HepG2 (cell line): ENCODE data around the gene FGF18. TPM values are rescaled to one million over a fixed set of nuclear protein-coding genes. Genes with fewer than 3 reads are reported as not detected.

ENCODE experiments used
- BORCS8-MEF2B ChIP-seq: sonication (generic); formaldehyde crosslinking; IDR thresholded peaks from 2 replicates; pipeline ENCODE4 v1.8.0; 2022; ENCODE audit warnings: mild to moderate bottlenecking, missing genetic modification reagents
- CHCHD3 ChIP-seq: sonication (generic); formaldehyde crosslinking; IDR thresholded peaks from 2 replicates; pipeline ENCODE4 v1.8.0; 2022; ENCODE audit warnings: mild to moderate bottlenecking, missing genetic modification reagents, moderate library complexity
- HDAC6 ChIP-seq: fragments of 200-600 bp; sonication (generic); IDR thresholded peaks from 2 replicates; pipeline ENCODE4 v1.7.0; 2017; ENCODE audit warnings: mild to moderate bottlenecking, antibody characterized with exemption, low read length, low read depth
- HNRNPL ChIP-seq: fragments of 200-400 bp; formaldehyde crosslinking; IDR thresholded peaks from 2 replicates; pipeline ENCODE4 v1.6.1; 2017; ENCODE audit warnings: mild to moderate bottlenecking, low read depth, low read length
- KLF13 ChIP-seq: sonication (generic); formaldehyde crosslinking; IDR thresholded peaks from 2 replicates; pipeline ENCODE4 v1.4.0; 2020; ENCODE audit warnings: mild to moderate bottlenecking, missing genetic modification reagents
- NFKB2 ChIP-seq: sonication (generic); formaldehyde crosslinking; IDR thresholded peaks from 2 replicates; pipeline ENCODE4 v1.4.0; 2020; ENCODE audit warnings: missing genetic modification reagents, borderline replicate concordance
- SPEN ChIP-seq: sonication (generic); formaldehyde crosslinking; IDR thresholded peaks from 2 replicates; pipeline ENCODE4 v1.5.1; 2020; ENCODE audit warnings: low read depth, mild to moderate bottlenecking, missing genetic modification reagents
- XBP1 ChIP-seq: sonication (generic); formaldehyde crosslinking; IDR thresholded peaks from 2 replicates; pipeline ENCODE4 v1.5.0; 2020; ENCODE audit warnings: missing genetic modification reagents
- ZNF280B ChIP-seq: sonication (generic); formaldehyde crosslinking; IDR thresholded peaks from 2 replicates; pipeline ENCODE4 v1.5.0; 2020; ENCODE audit warnings: missing genetic modification reagents, mild to moderate bottlenecking, borderline replicate concordance
- ZNF589 ChIP-seq: sonication (generic); formaldehyde crosslinking; conservative IDR thresholded peaks from 2 replicates; pipeline ENCODE4 v1.8.0; 2022; ENCODE audit warnings: mild to moderate bottlenecking, moderate library complexity, missing genetic modification reagents
- ZNF737 ChIP-seq: sonication (generic); formaldehyde crosslinking; IDR thresholded peaks from 2 replicates; pipeline ENCODE4 v1.5.0; 2020; ENCODE audit warnings: missing genetic modification reagents, mild to moderate bottlenecking, borderline replicate concordance
- ZNF883 ChIP-seq: sonication (generic); formaldehyde crosslinking; IDR thresholded peaks from 2 replicates; pipeline ENCODE4 v1.5.1; 2020; ENCODE audit warnings: mild to moderate bottlenecking, missing genetic modification reagents; ENCODE audit errors: not compliant biosample characterization
- ZZZ3 ChIP-seq: sonication (generic); formaldehyde crosslinking; IDR thresholded peaks from 2 replicates; pipeline ENCODE4 v1.4.0; 2020; ENCODE audit warnings: missing genetic modification reagents, mild to moderate bottlenecking, borderline replicate concordance
- polyA plus RNA-seq, 8 experiments: library from polyadenylated mRNA; depleted of rRNA in 3 of 8; stranded (reverse) in 7 of 8; unstranded in 1 of 8; fragments of >200 nt; fragmentation: Illumina TruSeq in 4 of 8; extraction: Trizol in 4 of 8; gene quantifications; 2 replicates each; pipeline versions ENCODE4 v1.2.1 to v1.2.3, GENCODE V29; 2011 to 2016; ENCODE audit warnings: low read depth in 4 of 8, missing spikeins in 1 of 8, mixed read lengths in 1 of 8; ENCODE audit not compliant: insufficient read depth in 1 of 8
- total RNA-seq, 5 experiments: library from RNA; depleted of rRNA; stranded (reverse); fragments of >200 nt; fragmentation: Illumina TruSeq; extraction: Trizol; gene quantifications; 2 replicates each; pipeline ENCODE4 v1.2.3, GENCODE V29; 2016; ENCODE audit warnings: low read depth in 1 of 5
- TF ChIP-seq, protein P1 (sequence below): sonication (generic); formaldehyde crosslinking; IDR thresholded peaks from 2 replicates; pipeline ENCODE4 v1.5.1; 2020; ENCODE audit warnings: mild to moderate bottlenecking, moderate library complexity, missing genetic modification reagents
- TF ChIP-seq, protein P2 (sequence below): sonication (generic); formaldehyde crosslinking; IDR thresholded peaks from 2 replicates; pipeline ENCODE4 v1.9.0; 2021; ENCODE audit warnings: missing genetic modification reagents, borderline replicate concordance
- TF ChIP-seq, protein P3 (sequence below): sonication (generic); formaldehyde crosslinking; IDR thresholded peaks from 2 replicates; pipeline ENCODE4 v1.4.0; 2020; ENCODE audit warnings: missing genetic modification reagents, borderline replicate concordance
- TF ChIP-seq, protein P4 (sequence below): sonication (generic); formaldehyde crosslinking; IDR thresholded peaks from 2 replicates; pipeline ENCODE4 v1.4.0; 2020; ENCODE audit warnings: missing genetic modification reagents

The FGF18 gene
- total and polyA plus RNA-seq, 2 of the 13 experiments (the other 11 are each of a cell fraction or from before 2014, with no cell fraction given): not detected

- TF ChIP-seq XBP1 (CRISPR knock-in tag): peak; percentile 85; the same call in 1 of the 2 replicates
- TF ChIP-seq BORCS8-MEF2B (CRISPR knock-in tag): peak; percentile 84
- TF ChIP-seq, protein P1, sequence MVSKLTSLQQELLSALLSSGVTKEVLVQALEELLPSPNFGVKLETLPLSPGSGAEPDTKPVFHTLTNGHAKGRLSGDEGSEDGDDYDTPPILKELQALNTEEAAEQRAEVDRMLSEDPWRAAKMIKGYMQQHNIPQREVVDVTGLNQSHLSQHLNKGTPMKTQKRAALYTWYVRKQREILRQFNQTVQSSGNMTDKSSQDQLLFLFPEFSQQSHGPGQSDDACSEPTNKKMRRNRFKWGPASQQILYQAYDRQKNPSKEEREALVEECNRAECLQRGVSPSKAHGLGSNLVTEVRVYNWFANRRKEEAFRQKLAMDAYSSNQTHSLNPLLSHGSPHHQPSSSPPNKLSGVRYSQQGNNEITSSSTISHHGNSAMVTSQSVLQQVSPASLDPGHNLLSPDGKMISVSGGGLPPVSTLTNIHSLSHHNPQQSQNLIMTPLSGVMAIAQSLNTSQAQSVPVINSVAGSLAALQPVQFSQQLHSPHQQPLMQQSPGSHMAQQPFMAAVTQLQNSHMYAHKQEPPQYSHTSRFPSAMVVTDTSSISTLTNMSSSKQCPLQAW (CRISPR knock-in tag): peak; percentile 89
- TF ChIP-seq CHCHD3 (CRISPR knock-in tag): no peak
- 0 out of 2 replicates have a peak, but pooled peaks have one; percentile 47 for TF ChIP-seq ZNF589 (CRISPR knock-in tag)
- TF ChIP-seq ZNF883 (CRISPR knock-in tag): peak; percentile 69
- TF ChIP-seq ZNF280B: peak; percentile 65; the same call in 1 of the 2 replicates
- TF ChIP-seq ZZZ3: peak; percentile 49; the same call in 1 of the 2 replicates
- peak; percentile 83 for TF ChIP-seq SPEN (CRISPR knock-in tag)
- TF ChIP-seq ZNF737 (CRISPR knock-in tag): no peak
- peak; percentile 74; the same call in 1 of the 2 replicates for TF ChIP-seq NFKB2
- no peak for TF ChIP-seq HDAC6
- TF ChIP-seq, protein P2, sequence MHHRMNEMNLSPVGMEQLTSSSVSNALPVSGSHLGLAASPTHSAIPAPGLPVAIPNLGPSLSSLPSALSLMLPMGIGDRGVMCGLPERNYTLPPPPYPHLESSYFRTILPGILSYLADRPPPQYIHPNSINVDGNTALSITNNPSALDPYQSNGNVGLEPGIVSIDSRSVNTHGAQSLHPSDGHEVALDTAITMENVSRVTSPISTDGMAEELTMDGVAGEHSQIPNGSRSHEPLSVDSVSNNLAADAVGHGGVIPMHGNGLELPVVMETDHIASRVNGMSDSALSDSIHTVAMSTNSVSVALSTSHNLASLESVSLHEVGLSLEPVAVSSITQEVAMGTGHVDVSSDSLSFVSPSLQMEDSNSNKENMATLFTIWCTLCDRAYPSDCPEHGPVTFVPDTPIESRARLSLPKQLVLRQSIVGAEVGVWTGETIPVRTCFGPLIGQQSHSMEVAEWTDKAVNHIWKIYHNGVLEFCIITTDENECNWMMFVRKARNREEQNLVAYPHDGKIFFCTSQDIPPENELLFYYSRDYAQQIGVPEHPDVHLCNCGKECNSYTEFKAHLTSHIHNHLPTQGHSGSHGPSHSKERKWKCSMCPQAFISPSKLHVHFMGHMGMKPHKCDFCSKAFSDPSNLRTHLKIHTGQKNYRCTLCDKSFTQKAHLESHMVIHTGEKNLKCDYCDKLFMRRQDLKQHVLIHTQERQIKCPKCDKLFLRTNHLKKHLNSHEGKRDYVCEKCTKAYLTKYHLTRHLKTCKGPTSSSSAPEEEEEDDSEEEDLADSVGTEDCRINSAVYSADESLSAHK: peak; percentile 75; the same call in 1 of the 2 replicates
- no peak for TF ChIP-seq HNRNPL
- peak; percentile 31; the same call in 1 of the 2 replicates for TF ChIP-seq KLF13 (CRISPR knock-in tag)
- TF ChIP-seq, protein P3, sequence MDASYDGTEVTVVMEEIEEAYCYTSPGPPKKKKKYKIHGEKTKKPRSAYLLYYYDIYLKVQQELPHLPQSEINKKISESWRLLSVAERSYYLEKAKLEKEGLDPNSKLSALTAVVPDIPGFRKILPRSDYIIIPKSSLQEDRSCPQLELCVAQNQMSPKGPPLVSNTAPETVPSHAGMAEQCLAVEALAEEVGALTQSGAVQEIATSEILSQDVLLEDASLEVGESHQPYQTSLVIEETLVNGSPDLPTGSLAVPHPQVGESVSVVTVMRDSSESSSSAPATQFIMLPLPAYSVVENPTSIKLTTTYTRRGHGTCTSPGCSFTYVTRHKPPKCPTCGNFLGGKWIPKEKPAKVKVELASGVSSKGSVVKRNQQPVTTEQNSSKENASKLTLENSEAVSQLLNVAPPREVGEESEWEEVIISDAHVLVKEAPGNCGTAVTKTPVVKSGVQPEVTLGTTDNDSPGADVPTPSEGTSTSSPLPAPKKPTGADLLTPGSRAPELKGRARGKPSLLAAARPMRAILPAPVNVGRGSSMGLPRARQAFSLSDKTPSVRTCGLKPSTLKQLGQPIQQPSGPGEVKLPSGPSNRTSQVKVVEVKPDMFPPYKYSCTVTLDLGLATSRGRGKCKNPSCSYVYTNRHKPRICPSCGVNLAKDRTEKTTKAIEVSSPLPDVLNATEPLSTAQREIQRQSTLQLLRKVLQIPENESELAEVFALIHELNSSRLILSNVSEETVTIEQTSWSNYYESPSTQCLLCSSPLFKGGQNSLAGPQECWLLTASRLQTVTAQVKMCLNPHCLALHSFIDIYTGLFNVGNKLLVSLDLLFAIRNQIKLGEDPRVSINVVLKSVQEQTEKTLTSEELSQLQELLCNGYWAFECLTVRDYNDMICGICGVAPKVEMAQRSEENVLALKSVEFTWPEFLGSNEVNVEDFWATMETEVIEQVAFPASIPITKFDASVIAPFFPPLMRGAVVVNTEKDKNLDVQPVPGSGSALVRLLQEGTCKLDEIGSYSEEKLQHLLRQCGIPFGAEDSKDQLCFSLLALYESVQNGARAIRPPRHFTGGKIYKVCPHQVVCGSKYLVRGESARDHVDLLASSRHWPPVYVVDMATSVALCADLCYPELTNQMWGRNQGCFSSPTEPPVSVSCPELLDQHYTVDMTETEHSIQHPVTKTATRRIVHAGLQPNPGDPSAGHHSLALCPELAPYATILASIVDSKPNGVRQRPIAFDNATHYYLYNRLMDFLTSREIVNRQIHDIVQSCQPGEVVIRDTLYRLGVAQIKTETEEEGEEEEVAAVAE (CRISPR knock-in tag): peak; percentile 52; the same call in 1 of the 2 replicates
- TF ChIP-seq, protein P4, sequence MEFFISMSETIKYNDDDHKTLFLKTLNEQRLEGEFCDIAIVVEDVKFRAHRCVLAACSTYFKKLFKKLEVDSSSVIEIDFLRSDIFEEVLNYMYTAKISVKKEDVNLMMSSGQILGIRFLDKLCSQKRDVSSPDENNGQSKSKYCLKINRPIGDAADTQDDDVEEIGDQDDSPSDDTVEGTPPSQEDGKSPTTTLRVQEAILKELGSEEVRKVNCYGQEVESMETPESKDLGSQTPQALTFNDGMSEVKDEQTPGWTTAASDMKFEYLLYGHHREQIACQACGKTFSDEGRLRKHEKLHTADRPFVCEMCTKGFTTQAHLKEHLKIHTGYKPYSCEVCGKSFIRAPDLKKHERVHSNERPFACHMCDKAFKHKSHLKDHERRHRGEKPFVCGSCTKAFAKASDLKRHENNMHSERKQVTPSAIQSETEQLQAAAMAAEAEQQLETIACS (CRISPR knock-in tag): peak; percentile 78
These were observed 32.0 kb upstream of the FGF18 start, which contains the start of gene NPM1 (continued) for GRCh38 chr5:171387345-171387969.
